ENCODE data around the gene CDH4. TPM values are rescaled to one million over a fixed set of nuclear protein-coding genes. Genes with fewer than 3 reads are reported as not detected.

CDH4 gene
- total and polyA plus RNA-seq, 9 of the 15 experiments (the other 6 are each of a cell fraction or from before 2014, with no cell fraction given): 0.04 TPM; not detected in 8

GRCh38 chr20:61661583-61661982, 409.5 kb downstream of the CDH4 start:
- H3K36me3 ChIP-seq (ENCODE audit: control insufficient read depth, insufficient read depth, low read length): no peaks in the 10 kb centered on the region
- no peak for DNase-seq (ENCODE audit: extremely low read depth in 1 of 4, low spot score in 3 of 4)
- H2AFZ ChIP-seq (ENCODE audit: low read depth, low read length): no peak overlapping the region
- no peak for ATAC-seq
- in situ Hi-C loops (cut with MboI): no loop called here
- no peaks in the 10 kb centered on the region for H3K4me1 ChIP-seq (replicated peaks in 1 of 2; ENCODE audit: control insufficient read depth in 2 of 2, insufficient read depth in 2 of 2, low read length in 2 of 2)
- WGBS (ENCODE audit: insufficient coverage, low coverage, missing lambda C conversion rate): 2% methylated on average over 13 of the region's 13 CpGs
- H3K9me1 ChIP-seq (ENCODE audit: control insufficient read depth, insufficient read depth, low read length): no peaks in the 10 kb centered on the region
- H3K9me3 ChIP-seq (replicated peaks; ENCODE audit: control insufficient read depth, insufficient read depth, low read depth, low read length): no peaks in the 10 kb centered on the region
- H3K9ac ChIP-seq (ENCODE audit: insufficient read depth in 1 of 2, low read depth in 2 of 2, low read length in 2 of 2): no peak overlapping the region
- H4K20me1 ChIP-seq (replicated peaks; ENCODE audit: control insufficient read depth, insufficient read depth, low read length): peaks cover 10% of the 10 kb centered on the region
- no peak overlapping the region for H3K4me2 ChIP-seq (ENCODE audit: insufficient read depth, low read length)
- FAIRE-seq: no peak
- BruUV-seq (replicated peaks): no TSS peak
- peaks cover 14 to 67% of the 10 kb centered on the region in 2 experiments; a peak in 3 of 5 replicates for H3K27me3 ChIP-seq (ENCODE audit: control insufficient read depth in 2 of 2, insufficient read depth in 2 of 2, low read length in 2 of 2)
- no peak overlapping the region for H3K4me3 ChIP-seq
- no peaks in the 10 kb centered on the region for H3K79me2 ChIP-seq (ENCODE audit: control insufficient read depth, insufficient read depth, low read length)
- CTCF ChIA-PET (ENCODE audit: low intra/inter-chr PET ratio): no interaction called here
- POLR2A ChIA-PET: no interaction called here
- intact Hi-C loops (cut with micrococcal nuclease): no loop called here
- no peak for TF ChIP-seq ZNF518B (CRISPR knock-in tag; IDR thresholded peaks at IDR 0.05)
- no peak for TF ChIP-seq RBM15 (IDR thresholded peaks at IDR 0.05; ENCODE audit: insufficient read depth, low read length)
- TF ChIP-seq DNMT1 (IDR thresholded peaks at IDR 0.05): no peak
- TF ChIP-seq PURB (CRISPR knock-in tag; IDR thresholded peaks at IDR 0.05; ENCODE audit: low read depth): no peak
- H3K27ac ChIP-seq (ENCODE audit: extremely low read depth, low read depth, low read length): no peak overlapping the region
